Measurements from ENCODE around the gene SCUBE1. TPM values are rescaled to one million over a fixed set of nuclear protein-coding genes. Genes with fewer than 3 reads are reported as not detected.

SCUBE1 gene
- total and polyA plus RNA-seq, 2 of the 8 experiments (the other 6 are each of a cell fraction or from before 2014, with no cell fraction given) = 2.3 to 4.9 TPM

GRCh38 chr22:43245717-43246116 is 97.5 kb downstream of the SCUBE1 start (continued):
- TF ChIP-seq HDAC2 (IDR thresholded peaks at IDR 0.05; ENCODE audit: borderline replicate concordance in 1 of 2, low read depth in 2 of 2, low read length in 2 of 2) = no peak
- no peak for TF ChIP-seq CEBPB (IDR thresholded peaks at IDR 0.05; ENCODE audit: low read depth, low read length)
- TF ChIP-seq SIX5 (IDR thresholded peaks at IDR 0.05; ENCODE audit: low read depth, low read length) = no peak
